CD1c-positive myeloid dendritic cell (primary cell): ENCODE results near the gene NR6A1.
"Not testable (repeated sequence)": the region's sequence is repeated elsewhere in the genome, so short reads cannot be mapped to it uniquely, and the experiment has no call there.

Experiments used
- DNase-seq: peaks from one replicate; pipeline ENCODE4 v3.0.0-alpha.2; 2016; ENCODE audit errors: extremely low spot score

NR6A1 gene

DNA sequence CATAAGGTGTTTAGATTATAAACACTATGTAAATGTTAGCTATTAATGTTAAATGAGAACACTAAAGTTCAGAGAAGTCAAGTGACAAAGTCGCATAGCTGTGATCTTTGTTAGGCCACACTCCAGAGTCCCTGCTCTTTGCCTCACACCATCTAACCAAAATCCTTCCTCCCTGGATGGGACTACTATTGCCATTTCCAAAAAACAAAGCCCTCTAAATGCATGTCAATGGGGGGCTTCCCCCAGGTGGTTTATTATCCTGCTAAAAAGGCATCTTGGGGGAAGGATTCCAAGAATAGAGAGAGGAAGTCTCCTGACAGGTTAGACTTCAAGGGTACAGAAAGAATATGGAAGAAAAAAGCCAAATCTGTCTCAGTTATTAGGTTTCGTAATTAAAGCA lies 10.4 kb downstream of the NR6A1 start:
- no peak for DNase-seq

DNA sequence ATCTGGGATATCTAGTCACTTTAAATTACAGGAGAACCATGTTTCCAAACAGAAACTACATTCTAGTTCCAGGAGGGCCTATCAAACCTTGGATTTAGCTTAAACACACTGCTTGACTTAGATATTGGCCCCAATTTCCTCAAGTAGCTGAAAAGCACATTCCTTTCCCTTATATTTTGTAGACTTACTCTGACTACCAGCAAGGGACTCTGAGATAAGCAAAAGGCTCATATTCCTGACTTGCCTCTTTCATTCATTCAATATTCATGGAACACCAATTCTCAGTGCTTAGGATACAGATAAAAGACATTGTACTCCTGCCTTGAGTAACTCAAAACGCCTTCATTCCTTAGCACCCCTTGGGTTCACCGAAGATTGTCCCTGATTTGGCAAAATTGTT lies 11.8 kb downstream of the NR6A1 start:
- DNase-seq, result no peak

DNA sequence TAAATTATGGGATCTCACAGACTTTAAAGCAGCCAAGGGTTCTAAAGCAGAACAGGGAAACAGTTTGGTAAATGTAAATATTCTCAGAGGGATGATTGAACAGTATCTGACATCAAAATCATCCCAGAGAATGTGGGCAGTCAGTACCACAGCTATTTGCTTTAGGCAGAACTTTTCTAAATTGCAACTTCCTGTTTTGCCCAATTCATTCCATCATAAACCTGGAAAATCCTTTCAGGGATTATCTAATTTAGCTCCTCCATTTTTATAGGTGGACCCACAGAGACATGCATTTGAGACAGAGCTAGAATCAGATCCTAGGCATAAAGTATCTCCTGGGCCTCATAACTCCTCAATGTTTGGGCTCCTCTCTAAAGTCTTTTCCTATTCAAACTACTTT lies 12.4 kb downstream of the NR6A1 start:
- peak; percentile 26 for DNase-seq

DNA sequence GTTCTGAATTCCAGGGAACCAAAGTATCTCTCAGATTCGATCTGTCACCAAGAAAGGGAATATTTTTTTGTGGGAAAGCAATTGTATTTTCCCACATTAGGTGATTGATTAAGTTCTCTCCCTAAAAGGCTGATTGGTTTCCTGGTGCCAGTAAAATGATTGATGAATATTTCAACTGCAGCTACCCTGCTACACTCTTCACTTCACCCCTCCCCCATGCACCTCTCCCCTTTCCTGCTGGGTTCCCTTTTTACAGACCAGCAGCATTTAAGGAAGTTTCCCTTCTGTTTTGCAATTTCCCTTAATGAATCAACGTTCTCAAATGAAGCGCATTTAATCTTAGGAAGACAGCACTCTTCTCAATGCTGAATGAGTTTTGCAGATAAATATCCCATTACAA lies 13.1 kb downstream of the NR6A1 start:
- peak; percentile 91 for DNase-seq

DNA sequence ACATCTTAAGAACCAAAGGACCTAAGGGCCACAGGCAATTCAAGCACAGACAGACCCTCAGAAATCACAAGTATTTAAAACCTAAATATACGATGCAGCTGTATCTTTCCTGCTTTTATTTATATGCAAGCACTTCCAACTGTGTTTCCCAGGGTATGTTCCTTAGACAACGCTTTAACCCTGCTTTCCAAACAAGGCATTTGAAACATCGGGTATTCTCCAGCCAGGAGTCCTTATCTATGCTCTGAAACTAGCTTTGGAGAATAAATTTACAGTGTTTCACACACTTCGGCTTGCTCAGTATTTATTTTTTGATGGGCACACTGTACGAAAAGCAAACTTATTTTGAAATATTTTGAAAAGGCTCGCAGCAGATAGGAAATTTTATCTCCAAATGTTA lies 13.5 kb downstream of the NR6A1 start:
- no peak for DNase-seq

DNA sequence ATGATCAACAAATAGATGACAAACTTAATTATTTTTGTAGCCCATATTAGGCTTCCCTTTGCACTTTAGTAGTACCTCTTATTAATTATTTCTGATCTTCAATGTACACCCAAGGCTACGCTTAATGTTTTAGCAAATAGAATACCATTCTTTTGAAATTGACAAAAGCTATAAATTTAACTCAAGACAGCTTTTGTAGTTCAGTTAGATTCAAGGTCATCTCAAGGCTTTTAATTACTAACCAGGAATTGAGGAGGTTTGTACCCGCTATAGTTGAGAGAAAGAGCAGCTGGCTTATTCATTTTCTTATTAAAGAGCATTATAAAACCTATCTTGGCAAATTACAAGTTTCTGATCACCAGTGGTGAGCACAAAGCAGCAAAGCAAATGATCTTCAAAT lies 15.1 kb downstream of the NR6A1 start:
- no peak for DNase-seq

DNA sequence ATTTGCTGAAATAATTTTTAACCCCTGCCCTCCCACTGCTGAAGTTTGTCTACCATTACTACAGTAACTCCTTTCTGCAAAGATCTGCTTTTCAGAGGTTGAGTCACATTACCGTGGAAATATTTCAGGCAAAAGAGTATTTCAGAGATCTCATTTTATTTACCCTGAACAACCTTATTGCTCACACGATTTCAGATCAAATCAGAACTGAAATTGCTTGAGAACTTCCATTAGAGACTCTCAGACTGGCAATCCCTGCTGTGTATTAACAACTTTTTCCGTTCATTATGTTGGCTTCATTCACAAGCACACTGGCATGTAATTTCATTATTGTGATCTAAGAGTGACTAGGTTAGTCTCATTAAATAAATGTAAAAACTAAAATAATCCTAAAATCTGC lies 16.1 kb downstream of the NR6A1 start:
- DNase-seq, result no peak

DNA sequence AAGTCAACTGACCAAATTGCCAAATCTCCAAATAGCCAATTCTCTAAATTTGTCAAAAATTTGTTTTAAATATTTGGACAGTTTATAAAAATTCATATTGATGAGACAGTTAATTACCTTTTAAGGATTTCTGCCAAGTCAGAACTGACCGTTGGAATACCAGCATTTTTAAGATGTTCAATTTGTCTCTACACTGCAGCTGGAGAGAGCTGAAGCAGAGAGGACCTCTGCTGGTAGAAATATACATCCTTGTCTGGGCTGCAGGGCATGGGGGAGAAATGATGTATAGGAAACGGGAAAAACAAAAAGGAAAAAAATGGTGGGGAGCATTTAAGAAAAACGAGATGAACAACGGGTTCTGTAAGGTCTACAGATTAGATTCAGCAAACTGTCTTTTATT lies 16.8 kb downstream of the NR6A1 start:
- no peak for DNase-seq

DNA sequence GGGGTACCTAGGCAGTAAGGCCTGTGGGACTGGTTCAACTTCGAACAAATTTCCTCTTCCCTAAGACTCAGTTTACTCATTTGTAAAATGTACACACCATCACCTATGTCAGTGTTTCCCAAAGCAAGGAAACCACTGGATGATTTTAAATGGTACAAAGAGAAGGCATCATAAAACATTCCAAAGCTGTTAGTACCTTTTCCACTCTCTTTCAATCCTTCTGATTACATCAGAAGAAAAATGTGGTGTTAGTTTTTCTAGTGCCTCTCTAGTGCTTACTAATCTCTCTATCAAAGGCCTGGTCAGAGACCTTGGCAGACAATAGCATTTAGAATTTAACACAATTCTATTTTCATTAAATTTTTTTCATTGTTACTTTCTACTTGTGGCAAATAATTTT lies 18.1 kb downstream of the NR6A1 start:
- no peak for DNase-seq

DNA sequence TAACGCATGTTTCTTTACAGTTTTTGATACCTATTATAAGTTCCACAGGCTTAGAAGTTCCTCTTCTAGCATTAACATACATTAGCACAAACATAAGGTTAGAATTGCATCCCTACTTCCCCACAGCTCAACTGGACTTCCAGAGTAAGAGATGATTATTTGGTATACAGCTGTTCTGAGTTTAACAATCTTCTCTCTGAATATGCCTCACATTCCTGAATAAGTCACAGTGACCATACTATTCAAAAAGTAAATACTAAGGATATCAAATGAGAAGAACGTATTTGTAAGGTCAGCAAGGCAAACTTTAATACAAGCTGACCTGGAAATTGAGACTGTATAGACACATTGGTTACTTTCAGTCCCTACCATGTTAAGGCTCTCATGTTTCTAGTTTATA lies 21.3 kb downstream of the NR6A1 start:
- DNase-seq, result no peak

DNA sequence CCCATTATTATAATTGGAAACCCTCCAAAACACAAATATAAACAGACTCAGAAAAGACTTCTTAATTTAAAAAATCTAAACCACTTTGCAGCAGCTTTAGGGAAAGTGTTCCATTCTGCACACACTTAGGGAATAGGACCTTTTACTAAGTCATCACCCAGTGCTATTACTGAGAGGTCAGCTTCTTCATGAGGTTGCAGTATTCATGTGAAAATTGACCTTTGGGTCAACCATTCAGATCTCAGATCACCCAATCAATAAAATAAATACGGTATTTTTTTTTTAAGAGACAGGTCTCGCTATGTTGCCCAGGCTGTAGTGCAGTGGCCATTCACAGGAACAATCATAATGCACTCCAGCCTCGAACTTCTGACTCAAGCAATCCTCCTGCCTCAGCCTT lies 21.8 kb downstream of the NR6A1 start:
- DNase-seq, result no peak

DNA sequence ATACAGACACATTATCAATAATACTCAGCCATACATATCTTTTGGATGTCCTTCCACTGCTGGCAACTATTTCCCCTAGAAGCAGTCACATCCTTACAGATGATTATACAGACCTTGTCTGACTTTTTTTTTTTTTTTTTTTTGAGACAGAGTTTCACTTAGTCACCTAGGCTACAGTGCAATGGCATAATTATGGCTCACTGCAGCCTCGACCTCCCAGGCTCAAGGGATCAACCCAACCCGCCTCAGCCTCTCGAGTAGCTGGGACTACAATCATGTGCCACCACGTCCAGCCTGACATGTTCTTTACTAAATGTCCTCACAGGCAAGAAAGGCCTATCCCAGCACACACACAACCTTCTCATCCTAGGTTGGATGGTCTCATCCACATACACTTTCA lies 24.0 kb downstream of the NR6A1 start:
- DNase-seq, result no peak

DNA sequence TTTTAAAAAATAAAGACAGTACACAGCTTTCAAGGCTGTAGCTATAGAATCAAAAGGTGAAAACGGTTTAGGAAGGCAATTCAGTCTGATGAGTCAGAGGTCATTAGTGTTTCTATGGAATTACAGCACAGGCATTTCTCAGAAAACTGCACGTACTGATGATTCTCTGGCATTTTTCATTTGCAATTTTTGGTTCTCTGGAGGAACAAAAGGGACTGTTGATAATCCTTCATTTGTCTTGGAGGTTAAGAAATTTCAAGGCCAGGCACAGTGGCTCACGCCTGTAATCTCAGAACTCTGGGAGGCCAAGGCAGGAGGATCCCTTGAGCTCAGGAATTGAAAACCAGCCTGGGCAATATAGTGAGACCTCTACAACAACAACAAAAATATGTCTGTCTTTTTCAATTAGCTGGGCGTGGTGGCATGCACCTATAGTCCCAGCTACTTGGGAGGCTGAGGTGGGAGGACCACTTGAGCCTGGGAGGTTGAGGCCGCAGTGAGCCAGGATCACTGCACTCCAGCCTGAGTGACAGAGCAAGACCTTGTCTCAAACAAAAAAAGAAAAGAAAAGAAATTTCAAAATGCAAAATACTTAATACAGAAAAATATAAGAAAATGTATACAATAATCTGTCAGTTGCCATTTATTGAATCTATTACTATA lies 27.3 kb downstream of the NR6A1 start:
- peak; percentile 39 for DNase-seq

DNA sequence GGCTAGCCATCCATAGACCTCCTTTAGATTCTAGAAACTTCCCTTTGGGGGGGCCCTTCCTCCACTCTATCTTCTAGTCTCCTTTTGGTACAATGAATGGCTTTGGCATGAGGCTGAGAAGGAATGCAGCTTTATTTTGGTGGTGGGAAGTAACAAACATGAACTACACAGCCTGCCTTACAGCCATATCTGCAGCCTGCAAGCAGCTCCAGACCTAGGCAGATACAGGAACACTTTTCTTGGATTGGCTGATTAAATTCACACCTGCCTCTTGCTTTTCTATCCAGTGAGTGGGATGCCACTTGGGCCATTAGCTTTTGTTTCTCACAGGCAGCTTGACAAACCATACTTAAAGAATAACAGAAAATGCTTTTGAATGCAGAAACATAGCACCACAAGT lies 28.2 kb downstream of the NR6A1 start:
- DNase-seq, result no peak

DNA sequence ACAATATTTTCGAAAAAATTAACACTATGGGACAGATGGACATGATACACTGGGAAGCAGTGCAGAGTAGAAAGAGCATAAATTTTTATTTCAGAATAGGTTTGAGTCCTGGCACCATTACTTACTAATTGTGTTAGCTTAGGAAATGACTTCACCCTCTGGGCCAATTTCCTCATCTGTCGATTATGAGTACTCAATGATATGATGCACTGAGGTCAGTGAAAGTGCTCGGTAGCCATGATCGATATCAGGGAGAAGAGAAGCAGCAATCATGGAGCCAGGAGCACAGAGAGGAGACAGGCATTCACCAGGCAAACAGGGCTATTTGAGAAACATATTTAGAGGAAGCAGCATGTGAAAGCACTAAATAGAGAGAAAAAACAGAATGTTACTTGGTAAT lies 29.4 kb downstream of the NR6A1 start:
- DNase-seq, result peak; percentile 18

DNA sequence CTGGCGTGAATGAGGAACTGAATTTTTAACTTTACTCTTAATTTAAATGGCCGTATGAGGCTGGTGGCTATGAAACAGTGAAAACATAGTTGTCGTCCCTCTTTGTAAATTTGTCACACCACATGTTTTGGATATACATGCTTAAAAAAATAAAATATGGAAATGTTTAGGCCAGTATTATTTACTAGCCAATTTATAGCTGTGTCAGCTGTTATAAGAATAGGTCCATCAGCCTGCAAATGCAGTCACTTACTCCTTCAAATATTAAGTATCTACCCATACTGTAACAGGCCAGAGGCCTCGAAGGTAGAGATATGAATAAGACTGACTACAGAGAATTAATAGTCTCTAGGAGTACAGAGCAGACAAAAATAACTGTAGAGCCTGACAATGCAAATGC lies 30.0 kb downstream of the NR6A1 start:
- DNase-seq, result no peak

DNA sequence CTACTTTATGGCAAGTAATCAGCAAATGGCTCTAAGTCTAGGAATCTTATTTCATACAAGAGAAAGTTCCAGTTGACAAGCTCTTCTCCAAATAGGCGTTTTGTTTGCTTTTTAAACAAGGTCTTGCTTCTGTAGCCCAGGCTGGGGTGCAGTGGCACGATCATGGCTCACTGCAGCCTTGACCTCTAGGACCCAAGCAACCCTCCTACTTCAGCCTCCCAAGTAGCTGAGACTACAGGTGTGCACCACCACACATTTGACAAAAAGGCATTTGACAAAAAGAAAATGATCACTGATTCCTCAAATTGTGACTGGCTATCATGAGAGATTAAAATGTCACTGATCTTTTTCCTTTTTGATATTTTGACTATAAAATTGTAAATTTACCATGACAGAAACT lies 31.8 kb downstream of the NR6A1 start:
- no peak for DNase-seq

DNA sequence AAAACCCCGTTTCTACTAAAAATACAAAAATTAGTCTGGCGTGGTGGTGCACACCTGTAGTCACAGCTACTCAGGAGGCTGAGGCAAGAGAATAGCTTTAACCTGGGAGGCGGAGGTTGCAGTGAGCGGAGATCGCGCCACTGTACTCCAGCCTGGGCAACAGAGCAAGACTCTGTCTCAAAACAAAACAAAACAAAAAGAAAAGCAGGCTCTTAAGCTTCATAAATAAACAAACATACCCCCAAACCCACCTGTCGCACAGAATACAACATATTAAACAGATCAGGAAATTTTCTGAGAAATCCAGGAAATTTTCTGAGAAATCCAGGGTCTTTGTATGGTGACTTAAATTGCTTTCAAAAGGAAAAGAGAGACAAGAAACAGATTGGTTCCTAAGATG lies 33.0 kb downstream of the NR6A1 start:
- not testable (repeated sequence) for DNase-seq

DNA sequence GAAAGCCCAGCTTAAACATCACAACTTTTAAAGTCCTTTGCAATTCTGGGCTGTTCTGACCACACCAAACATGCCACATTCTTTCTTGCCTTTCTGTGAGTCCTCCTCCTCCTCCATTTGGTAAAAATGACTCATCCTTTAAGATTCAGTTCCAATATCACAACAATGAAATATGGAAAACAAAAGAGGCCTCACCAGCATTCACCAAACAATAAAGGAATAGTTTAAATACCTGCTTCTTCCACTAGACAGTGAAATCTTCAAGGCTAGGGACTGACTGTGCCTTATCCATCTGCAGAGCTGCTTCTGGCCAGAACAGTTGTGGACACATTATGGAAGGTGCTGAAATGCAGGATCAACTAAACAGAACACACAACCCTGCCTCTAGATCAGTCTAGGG lies 36.0 kb downstream of the NR6A1 start:
- no peak for DNase-seq

DNA sequence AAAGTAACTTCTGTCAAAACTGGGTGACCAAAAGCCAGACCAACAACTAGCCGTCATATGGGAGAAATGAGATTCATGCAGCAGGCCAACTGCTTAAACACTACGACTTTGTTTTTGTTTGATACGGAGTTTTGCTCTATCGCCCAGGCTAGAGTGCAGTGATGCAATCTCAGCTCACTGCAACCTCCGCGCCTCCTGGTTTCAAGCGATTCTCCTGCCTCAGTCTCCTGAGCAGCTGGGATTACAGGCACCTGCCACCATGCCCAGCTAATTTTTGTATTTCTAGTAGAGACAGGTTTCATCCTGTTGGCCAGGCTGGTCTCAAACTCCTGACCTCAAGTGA lies 36.4 kb downstream of the NR6A1 start:
- not testable (repeated sequence) for DNase-seq

DNA sequence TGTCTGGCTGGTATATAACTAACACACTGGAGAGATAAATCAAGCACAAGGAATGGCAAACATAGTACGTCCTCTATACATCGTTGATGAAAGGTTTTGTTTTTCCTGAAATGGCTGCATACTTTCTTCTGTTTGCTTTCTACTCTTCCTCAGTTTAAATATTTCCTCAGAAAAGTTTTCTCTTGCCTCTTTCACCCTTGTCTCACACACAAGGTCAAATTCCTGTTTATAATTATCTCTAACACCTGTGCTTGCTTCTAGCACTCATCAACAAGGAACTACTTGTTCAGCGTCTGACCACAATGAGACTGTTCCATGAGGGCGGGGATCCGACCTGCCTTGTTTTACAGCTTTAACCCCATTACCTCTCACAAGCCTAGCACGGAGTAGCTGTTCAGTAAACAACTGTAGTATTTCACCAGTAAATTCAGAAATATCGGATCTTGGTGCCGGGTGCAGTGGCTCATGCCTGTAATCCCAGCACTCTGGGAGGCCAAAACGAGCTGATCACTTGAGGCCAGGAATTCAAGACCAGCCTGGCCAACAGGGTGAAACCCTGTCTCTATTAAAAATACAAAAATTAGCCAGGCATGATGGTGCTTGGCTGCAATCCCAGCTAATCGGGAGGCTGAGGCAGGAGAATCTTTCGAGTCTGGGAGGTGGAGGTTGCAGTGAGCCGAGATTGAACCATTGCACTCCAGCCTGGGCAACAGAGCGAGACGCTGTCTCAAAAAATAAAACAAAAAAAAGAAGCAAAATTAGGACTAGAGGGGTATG lies 37.0 kb downstream of the NR6A1 start:
- DNase-seq, result no peak

DNA sequence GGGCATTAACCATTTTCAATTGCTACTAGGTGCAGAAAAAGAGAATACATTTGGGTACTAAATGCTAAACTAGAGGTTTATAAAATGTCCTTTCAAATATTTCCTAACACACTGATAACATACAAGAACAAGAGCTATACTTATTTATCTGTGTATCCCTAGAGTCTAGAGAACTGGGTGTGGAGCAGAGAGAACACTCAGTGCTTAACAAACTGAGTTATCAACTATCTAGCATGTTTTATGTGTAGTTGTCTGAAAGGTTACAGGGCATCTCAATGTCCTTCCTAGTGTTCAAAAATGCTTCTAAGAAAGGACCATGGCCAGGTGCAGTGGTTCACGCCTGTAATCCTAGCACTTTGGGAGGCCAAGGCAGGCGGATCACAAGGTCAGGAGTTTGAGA lies 40.3 kb downstream of the NR6A1 start:
- no peak for DNase-seq

DNA sequence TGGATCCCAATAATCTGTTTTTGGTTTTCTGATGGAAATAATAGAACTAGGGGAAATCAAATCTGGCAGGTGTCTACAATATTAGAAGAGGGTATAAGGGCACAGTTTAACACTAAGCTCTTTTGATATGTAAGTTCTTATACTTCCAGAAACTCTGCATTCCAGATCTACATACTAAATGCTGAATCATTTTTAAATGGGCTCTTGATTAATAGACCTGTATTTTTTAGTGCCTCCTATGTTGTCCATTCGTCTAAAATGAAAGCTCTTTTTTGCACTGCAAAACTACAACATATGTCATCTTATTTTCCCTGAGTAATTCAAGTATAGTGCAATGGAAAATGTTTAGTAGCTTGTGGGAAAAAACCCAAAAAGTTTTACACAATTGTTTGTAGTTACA lies 44.2 kb downstream of the NR6A1 start:
- no peak for DNase-seq

DNA sequence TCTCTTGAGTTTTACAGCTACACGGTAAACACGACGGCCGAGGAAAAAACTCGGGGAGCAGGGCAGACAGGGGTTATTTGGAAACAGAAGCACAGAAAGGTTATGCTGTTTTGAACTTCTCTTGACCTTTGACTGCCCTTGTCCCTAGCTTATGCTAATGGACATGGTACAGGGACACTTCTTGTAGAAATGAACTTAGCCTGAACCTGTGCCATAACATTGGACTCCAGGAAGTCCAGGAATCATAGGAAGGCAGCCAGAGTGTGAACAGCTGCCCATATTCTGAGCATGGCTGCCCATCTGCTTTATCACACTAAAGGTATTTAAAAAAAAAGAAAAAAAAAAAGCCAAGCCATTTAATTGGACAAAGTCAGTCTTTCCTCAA lies 46.1 kb downstream of the NR6A1 start:
- no peak for DNase-seq
